OCI-LY3 (cell line): ENCODE measurements around the gene PCBP3.

Source experiments
- CTCF ChIP-seq: fragments of 200-600, 300-600 bp; sonication (generic); IDR thresholded peaks from 2 replicates; pipeline ENCODE4 v1.5.1; 2014; ENCODE audit warnings: antibody characterized with exemption, low read length, low read depth
- EZH2phosphoT487 ChIP-seq: fragments of 200-600 bp; shearing (Covaris generic); IDR thresholded peaks from 2 replicates; pipeline ENCODE4 v1.6.1; 2018; ENCODE audit warnings: antibody characterized with exemption, mixed run types, low read depth

- TF ChIP-seq CTCF = no peak
- no peak for TF ChIP-seq EZH2phosphoT487
Measured at GRCh38 chr21:45894906-45895777, 251.6 kb downstream of the PCBP3 start.
